Mucosa of gallbladder (tissue), 1 donor: ENCODE data around the gene SLC35D3. TPM values are rescaled to one million over a fixed set of nuclear protein-coding genes. Genes with fewer than 3 reads are reported as not detected.
"Not testable (repeated sequence)": the region's sequence is repeated elsewhere in the genome, so short reads cannot be mapped to it uniquely, and the experiment has no call there.

Experiments used
- DNase-seq: peaks from one replicate; pipeline ENCODE4 v3.0.0-alpha.2; 2020; ENCODE audit warnings: low spot score
- total RNA-seq: library from RNA; stranded (reverse); gene quantifications from one replicate; pipeline ENCODE4 v1.2.1, GENCODE V29; 2021
- donor health status: DM: no; HTN: no; CAD: no.

SLC35D3 gene
- total RNA-seq, 1 donor from 2014 or later, result not detected

DNA sequence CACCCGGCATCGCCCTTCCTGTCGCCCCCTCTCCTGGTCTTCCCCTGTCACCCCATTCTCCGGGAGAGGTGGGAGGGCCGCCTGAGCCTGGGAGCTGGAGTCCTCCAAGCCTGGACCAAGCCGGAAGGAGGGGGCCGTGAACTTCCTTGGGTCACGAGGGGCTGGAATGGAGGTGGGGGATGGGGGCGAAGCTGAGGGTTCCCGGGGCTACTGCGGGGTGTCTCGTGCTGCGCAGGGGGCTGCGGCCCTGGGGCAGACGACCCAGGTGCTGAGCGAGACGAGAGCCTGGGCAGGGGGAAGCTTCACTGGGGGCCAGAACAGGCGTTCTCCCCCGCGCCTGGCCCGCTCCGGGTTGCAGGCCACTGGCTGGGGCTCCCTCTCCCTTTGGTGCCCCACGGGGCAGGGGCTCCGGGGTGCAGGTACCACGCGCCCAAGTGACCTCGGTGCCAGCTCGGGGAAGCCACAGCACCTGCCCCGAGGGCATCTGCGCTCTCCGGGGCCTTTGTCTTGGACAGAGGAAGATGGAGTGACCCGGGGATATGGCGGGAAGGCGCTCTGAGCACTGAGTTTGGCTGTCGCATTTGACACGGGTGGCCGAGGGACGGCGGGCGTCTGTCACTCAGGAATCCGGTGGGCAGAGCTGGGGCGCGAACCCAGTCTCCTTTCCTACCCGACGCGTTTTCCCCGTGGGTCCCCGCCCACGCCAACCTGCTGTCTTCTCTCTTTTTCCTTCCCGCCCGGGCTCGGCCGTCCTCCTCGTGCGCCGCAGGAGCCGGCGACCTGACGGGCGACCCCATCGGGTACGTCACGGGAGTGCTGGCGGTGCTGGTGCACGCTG, 1.2 kb downstream of the SLC35D3 start:
- DNase-seq, result no peak

DNA sequence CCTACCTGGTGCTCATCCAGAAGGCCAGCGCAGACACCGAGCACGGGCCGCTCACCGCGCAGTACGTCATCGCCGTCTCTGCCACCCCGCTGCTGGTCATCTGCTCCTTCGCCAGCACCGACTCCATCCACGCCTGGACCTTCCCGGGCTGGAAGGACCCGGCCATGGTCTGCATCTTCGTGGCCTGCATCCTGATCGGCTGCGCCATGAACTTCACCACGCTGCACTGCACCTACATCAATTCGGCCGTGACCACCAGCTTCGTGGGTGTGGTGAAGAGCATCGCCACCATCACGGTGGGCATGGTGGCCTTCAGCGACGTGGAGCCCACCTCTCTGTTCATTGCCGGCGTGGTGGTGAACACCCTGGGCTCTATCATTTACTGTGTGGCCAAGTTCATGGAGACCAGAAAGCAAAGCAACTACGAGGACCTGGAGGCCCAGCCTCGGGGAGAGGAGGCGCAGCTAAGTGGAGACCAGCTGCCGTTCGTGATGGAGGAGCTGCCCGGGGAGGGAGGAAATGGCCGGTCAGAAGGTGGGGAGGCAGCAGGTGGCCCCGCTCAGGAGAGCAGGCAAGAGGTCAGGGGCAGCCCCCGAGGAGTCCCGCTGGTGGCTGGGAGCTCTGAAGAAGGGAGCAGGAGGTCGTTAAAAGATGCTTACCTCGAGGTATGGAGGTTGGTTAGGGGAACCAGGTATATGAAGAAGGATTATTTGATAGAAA, 2.0 kb downstream of the SLC35D3 start:
- DNase-seq, result no peak

DNA sequence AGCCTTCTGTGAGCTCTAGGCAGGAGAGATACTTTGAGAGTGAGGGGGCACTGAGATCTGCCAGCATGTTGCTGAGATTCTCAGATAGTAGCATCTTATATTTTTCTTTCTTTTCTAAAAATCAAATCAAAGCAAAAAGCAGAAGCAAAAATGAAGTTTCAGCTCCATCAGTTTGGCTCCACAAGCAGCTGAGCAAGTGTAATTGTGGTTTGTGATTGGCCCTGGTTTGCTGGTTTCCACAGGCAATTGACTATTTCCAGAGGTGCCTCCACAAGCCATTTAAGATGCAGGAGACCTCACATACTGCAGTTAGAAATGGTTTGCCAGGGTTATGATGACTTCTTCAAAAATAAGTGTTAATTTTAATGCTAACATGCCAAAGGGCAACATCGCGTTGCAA, 4.3 kb downstream of the SLC35D3 start:
- no peak for DNase-seq

DNA sequence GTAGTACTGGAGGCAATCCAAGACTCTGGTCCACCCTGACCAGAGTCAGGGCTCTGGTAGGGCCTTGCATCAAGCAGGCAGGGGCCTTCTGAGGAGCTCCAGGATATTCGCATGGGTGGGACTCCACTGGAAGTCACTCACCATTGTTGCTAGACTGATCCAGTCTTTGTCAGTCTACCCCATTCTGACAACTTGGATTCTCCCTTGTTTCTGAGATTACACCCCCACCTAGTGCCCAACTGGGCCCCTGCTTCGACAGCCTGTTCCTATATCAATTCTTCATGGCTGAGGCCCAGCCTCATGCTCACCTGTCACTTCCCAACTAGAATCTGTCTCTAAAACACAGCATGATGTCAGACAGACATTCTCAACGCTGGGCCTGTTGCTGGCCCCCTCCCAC, 5.2 kb downstream of the SLC35D3 start:
- DNase-seq, result no peak

DNA sequence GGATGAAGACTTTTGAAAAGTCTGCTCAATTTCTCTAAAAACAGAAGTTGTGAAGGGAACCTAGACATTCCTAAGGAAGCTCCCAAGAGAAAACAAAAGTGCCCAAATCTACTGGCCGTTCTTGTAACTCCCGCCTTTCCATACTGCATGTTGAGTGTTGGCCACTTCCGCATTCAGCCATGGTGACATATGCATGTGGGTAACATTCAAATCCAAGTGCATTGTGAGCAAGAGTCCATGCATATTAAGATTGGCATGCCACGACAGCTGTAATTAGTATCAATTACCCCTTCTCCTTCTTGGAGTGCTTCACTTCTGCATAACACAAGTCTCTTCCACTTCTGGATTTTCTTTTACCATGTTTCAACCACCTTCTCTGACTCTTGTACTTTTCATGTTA, 8.4 kb downstream of the SLC35D3 start:
- DNase-seq, result no peak

DNA sequence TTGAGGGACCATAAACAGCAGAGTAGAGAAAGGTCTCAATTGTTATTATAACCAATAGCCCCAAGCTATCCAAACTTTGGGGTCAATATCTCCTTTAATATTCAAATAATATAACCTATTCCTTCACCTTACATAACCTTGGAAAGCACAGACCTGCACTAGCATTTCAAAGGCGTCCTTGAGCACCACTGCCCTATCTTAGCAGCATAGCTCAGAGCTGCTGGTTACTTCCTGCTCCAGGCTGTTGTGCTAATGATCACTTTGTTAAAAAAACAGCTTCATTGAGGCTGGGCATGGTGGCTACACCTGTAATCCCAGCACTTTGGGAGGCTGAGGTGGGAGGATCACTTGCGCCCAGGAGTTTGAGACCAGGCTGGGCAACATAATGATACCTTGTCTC, 10.5 kb downstream of the SLC35D3 start:
- DNase-seq, result no peak

DNA sequence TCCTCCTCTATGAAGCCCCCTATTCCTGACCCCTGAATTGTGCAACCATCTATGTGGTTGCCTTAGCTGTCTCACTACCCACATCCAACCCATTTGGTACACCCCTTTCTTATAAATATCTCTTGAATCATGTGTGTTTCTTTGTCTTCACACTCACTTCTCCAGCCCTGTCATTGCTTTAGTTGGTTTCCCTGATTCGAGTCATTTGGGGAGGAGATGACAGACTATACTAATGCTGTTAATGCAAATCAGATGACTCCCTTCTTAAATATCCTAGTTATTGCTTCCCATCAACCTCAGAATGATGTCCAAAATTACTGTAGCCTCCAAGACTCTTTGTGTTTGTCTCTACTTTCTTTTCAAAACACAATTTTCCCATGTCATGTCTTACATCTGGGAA, 23.0 kb downstream of the SLC35D3 start:
- no peak for DNase-seq

DNA sequence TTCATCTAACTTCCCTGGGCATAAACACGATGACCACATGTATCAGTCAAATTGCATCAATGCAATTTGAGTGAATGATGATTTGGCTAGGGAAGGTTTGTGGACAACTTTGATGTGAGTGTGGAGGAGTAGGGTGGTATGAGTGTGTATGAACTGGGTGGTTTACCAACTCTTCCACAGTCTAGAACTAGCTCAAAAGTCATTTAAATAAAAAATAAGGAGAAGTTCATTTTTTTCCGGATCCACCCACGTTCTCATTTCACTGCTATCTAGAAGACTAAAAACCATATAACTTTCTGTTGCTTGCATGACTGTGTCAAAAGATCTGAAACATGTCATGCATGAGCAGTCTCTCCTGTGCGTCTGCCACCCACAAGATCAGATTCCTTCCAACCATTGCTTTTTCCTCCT, 23.6 kb downstream of the SLC35D3 start:
- DNase-seq, result no peak

DNA sequence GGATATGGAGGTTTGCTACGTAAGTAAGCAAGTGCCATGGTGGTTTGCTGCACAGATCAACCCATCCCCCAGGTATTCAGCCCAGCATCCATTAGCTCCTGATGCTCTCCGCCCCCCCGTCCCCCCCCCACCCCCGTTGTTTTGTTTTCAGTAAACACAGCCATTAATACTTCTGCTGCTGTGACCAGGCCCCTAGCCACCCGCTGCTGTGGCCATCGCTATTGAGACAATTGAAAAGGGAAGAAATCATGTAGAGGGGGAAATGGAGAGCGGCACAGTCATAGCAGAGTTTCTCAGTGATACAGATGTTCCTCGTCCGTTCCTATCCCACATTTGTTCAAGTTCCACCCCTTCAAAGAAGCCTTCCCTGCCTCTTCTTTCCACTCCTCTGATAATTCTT, 24.9 kb downstream of the SLC35D3 start:
- no peak for DNase-seq

DNA sequence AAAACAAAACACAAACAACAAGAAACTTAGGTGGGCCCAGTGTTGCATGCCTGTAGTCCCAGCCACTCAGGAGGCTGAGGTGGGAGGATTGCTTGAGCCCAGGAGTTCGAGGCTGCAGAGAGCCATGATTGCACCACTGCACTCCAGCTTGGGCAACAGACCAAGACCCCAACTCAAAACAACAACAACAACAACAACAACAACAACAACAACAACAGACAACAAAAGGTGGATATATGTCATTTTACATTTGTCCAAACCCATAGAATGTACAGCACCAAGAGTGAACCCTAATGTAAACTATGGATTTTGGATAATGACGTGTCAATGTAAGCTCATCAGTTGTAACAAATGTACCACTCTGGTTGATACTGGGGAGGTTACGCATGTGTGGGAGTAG, 27.9 kb downstream of the SLC35D3 start:
- not testable (repeated sequence) for DNase-seq

DNA sequence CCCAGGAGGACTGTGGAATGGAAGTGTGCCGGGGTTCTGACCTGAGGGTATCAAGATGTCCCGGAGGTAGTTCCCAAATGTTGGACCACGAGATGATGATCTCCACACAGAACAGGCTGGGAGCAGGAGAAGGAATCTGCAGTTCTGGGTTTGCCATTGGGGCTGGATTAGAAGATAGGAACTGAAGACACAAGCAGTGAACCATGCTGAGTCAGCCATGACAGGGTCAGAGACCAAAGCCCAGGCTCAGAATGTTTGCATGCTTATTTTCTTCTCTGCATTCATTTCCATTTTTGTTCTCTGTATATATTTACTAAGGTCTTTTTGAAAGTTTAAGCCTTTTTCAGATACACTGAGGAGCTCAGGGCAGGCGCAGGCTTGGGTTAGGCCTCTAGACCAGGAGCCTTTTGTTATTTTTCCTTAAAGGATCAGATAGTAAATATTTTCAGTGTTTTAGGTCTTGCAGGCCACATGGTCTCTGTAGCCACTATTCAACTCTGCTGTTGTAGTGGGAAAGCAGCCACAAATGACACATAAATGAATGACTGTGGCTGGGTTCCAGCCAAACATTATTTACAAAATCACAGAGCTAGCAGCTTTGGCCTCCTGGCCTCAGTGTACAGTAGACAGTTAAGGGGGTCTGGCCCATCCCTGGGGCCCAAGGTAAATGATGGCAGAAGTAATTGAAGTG, 28.5 kb downstream of the SLC35D3 start:
- DNase-seq, result no peak

DNA sequence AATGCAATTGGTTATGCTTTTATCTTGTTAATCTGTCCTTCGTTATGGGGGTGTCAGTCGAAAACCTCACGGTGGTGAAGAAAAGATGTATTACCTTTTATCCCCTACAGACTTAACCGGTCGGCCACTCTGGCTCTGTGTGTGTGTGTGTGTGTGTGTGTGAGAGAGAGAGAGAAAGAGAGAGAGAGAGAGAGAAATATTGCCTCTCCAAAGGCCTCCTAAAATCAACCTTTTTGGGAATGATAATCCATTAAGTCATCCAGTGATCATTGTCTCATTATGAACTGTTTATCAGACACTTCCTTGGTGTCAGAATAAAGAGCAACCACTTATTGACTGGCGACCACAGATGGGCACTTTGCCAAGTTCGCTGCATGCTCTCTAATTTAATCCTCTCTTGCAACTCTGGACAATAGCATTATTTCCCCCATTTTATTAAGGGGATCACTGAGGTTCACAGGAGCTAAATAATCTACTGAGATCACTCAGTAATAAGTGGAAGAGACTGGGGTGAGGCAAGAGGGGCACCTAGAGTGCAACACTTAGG, 30.7 kb downstream of the SLC35D3 start:
- no peak for DNase-seq

DNA sequence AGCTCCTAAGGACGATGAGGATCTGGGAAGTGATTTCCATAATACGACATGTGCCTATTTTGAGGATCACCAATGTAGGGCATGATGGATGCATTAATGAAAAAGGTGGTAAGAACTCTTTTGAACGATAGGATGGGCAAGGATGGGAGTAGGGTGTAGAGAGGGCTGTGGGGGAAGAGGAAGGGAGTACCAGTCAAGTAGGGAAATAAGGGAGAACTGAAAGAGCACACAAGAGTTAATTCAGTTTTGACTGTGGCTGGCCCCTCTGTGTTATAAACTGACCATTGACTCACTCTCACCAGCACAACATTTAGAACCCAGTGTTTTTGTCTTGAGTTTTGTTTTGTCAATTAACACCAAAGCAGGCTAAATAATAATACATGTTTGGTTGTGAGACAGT, 33.0 kb downstream of the SLC35D3 start:
- DNase-seq, result no peak

DNA sequence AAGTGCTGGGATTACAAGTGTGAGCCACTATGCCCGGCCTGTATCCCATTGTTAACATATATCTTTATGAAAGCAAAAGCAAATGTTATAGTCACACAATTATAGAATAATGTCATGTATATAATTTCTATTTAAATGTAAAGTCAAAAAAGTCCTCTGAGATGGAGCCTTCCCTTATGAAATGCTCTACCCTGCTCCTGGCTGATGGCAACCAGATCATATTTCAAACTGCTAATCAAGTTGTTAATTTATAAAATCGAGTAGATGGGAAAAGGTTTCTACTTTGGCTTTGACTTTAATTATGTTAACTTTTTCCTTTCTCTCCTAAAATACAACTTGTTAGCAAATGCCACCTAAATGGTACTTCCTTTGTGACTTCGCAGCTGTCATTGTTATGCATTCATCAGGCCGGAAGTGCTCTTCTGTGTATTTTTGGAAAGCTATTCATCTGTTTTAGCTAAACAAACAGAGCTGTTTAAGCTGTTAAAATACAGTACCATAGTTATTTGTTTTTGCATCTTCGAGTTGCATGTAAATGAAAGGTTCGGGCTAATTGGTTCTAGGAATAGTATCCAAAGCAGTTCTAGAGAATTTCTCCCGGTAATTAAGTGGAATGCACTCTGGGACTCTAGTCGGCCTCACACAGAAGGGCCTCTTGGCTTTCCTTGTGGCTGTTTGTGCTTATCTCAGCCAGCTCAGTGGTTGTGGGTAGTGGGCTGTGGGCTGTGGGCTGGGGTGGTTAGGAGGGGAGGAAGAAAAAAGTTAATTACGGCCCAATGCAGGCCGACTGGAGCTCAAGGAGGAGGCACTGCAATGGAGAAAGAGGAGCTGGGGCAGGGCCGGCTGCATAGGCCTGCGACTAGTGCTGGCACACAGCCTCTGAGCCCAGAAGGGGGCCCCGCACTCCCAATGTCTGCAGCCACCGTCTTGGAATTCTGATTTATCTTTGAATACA, 34.8 kb downstream of the SLC35D3 start:
- no peak for DNase-seq

DNA sequence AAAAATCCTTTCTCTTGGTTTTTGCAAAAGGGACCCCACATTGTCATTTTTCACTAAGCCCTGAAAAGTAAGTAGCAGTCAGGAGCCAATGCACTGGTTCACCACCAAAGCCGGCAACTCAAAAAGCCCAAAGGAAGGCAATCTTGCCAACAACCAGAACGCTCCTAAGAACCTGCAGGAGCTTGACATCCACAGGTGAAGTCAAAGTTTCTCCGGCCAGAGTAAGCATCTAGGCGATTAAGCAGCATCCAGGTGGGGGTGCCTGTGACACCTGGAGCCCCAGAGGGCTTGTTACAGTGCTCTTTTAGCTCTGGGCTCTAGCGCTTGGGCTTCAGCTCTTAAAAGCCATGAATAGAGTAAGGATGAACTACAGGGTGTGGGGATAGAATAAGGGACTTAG, 36.1 kb downstream of the SLC35D3 start:
- no peak for DNase-seq

DNA sequence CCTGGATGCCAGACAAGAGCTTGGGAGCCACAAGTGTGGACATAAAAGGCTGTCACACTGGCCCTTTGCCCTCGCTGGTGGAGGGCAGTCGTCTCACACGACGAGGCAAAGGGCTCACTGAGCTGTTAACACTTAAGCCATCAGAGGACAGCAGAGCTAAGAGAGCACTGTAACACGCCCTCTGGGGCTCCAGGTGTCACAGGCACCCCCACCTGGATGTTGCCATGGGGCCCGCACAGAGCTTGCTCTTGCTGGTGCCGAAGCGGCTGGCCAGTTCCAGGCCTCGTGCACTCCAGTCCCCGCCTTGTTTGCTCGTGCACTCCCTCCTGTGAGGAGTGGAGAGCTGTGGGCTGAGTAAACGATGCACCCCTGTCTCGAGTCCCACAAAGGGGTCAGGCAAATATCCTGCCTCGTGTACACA, 37.4 kb downstream of the SLC35D3 start:
- no peak for DNase-seq

DNA sequence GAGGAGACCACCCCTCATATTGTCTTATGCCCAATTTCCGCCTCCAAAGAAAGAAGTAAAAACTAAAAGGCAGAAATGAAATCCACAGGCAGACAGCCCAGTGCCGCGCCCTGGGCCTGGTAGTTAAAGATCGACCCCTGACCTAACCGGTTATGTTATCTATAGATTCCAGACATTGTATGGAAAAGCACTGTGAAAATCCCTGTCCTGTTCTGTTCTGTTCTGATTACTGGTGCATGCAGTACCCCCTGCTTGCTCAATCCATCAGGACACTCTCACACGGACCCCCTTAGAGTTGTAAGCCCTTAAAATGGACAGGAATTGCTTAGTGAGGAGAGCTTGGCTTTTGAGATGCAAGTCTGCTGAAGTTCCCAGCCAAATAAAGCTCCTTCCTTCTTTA, 37.8 kb downstream of the SLC35D3 start:
- DNase-seq, result not testable (repeated sequence)

DNA sequence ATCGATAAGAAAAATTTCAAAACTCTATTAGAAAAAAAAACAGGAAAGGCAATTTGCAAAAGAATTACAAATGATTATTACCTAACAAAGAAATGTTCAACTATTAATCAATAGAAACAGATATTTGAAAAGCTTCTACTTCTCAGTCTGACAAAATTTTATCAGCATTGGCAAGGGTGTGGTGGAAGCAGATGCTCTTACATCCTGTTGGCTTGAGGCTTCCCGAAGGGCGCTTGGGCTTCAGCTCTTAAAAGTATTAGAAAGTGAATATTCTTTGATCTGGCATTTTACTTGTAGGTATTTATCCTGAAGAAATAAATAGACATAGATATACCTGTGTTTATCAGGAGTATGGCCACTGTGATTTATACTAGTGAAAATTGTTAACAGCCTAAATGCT, 38.7 kb downstream of the SLC35D3 start:
- no peak for DNase-seq

DNA sequence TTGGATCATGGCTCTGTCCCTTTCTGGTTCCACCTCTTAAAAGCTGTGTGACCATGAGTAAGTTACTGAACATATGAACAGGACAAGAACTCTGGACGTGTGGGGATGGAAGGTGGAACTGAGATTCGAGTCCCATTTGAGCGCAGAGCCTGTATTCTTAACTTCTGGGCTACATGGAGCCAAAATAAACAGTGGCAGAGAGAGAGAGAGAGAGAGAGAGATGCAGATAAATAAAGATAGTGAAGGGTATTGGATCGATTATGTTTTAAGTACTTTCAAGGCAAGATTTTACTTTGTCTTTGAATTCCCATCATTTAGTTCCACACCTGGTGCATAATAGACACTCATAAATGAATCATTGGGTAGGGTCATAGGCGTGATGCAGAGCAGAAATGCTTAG, 39.7 kb downstream of the SLC35D3 start:
- DNase-seq, result no peak

DNA sequence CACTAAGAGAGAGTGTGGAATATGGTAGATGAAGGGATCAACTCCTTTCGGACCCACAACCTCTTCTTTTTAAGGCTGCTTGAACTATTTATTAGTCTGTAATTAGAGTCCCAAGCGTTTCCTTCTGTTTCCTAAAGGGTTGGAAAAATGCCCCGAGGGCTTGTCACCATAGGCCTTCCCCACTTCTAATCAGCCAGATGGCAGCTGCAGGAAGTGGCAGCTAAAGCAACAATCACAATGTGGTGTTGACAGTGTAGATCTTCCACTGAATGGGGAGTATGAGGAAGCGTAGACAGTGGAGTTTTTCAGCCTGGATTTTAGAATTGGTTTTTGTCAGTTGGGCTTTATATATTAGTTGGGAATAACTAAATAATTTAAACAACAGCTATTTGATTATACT, 40.6 kb downstream of the SLC35D3 start:
- peak; percentile 25 for DNase-seq

DNA sequence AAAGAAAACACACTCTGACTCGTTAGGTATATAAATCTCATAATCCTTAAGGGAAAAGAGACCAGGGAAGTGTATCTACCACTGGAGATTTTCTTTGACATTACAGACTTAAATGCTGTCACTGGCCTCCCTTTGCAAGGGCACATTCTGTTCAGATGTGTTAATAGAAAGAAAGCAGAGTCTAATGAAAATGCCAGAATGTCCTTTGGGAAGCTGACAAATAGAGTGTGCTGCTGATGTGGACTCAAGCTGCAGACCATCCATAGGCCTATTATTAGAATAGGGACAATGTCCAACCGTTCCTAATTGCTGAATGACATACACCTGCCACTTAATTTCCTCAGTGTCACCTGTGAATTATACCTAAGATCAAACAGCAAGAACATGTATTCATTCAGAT, 41.2 kb downstream of the SLC35D3 start:
- DNase-seq, result no peak
